NB4 (cell line): ENCODE measurements around the gene YTHDF2.

Experiments
- DNase-seq: peaks from one replicate; pipeline ENCODE4 v3.0.0; 2010; ENCODE audit warnings: low read depth
- H3K4me3 ChIP-seq: one replicate; pipeline ENCODE4 v1.5.1; 2011; ENCODE audit warnings: mild to moderate bottlenecking, low read depth, low read length, moderate library complexity
- MYC ChIP-seq: IDR thresholded peaks from 2 replicates; pipeline ENCODE4 v1.6.1; 2011; ENCODE audit warnings: low read depth, low read length
- POLR2A ChIP-seq: IDR thresholded peaks from 2 replicates; pipeline ENCODE4 v1.6.1; 2011; ENCODE audit warnings: mild to moderate bottlenecking; ENCODE audit not compliant: insufficient read length; ENCODE audit errors: extremely low read depth
- TF ChIP-seq, protein P1 (sequence below): IDR thresholded peaks from 2 replicates; pipeline ENCODE4 v1.6.1; 2011; ENCODE audit warnings: low read depth, low read length
- TF ChIP-seq, protein P2 (sequence below): IDR thresholded peaks from one replicate; pipeline ENCODE4 v1.5.1; 2012; ENCODE audit warnings: low read depth, low read length

Gene YTHDF2

DNA sequence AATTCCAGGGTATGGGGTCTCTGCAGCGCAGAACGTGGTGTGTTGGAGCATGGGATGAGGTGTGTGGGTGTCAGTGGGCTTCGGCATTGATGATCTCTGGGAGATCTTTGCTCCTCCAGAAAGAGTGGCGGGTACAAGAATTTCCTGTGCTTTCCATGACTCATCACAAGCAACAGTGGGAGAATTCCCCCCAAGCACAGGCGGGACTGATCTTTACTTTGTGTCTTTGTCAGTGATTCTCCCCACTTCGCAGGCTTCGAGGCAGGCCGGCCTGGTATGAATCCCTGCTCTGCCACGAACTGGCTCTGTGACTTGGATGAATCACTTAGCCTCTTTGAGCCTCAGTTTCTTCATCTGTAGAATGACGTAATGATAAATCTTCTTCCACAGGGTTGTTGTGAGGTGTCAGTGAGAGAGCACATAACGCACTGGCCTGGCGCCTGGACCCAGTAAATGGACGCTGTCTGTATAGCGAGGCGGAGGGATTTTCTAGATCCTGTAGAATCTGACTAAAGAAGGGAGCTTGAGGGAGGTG, 77.3 kb downstream of the YTHDF2 start:
- DNase-seq, result no peak
- H3K4me3 ChIP-seq, result no peak overlapping the region
- TF ChIP-seq POLR2A, result no peak
- no peak for TF ChIP-seq MYC
- TF ChIP-seq, protein P1, sequence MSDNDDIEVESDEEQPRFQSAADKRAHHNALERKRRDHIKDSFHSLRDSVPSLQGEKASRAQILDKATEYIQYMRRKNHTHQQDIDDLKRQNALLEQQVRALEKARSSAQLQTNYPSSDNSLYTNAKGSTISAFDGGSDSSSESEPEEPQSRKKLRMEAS, result no peak
- TF ChIP-seq, protein P2, sequence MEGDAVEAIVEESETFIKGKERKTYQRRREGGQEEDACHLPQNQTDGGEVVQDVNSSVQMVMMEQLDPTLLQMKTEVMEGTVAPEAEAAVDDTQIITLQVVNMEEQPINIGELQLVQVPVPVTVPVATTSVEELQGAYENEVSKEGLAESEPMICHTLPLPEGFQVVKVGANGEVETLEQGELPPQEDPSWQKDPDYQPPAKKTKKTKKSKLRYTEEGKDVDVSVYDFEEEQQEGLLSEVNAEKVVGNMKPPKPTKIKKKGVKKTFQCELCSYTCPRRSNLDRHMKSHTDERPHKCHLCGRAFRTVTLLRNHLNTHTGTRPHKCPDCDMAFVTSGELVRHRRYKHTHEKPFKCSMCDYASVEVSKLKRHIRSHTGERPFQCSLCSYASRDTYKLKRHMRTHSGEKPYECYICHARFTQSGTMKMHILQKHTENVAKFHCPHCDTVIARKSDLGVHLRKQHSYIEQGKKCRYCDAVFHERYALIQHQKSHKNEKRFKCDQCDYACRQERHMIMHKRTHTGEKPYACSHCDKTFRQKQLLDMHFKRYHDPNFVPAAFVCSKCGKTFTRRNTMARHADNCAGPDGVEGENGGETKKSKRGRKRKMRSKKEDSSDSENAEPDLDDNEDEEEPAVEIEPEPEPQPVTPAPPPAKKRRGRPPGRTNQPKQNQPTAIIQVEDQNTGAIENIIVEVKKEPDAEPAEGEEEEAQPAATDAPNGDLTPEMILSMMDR, result no peak

- H3K4me3 ChIP-seq, result no peak overlapping the region
- TF ChIP-seq MYC, result no peak
- TF ChIP-seq, protein P2, result no peak
- TF ChIP-seq, protein P1, result no peak
- TF ChIP-seq POLR2A, result no peak
- DNase-seq, result peak; percentile 26
These were observed 78.9 kb downstream of the YTHDF2 start for GRCh38 chr1:28815533-28816185.

GRCh38 chr1:28817133-28817532, 80.4 kb downstream of the YTHDF2 start:
- TF ChIP-seq, protein P2, result no peak
- no peak overlapping the region for H3K4me3 ChIP-seq
- no peak for DNase-seq

DNA sequence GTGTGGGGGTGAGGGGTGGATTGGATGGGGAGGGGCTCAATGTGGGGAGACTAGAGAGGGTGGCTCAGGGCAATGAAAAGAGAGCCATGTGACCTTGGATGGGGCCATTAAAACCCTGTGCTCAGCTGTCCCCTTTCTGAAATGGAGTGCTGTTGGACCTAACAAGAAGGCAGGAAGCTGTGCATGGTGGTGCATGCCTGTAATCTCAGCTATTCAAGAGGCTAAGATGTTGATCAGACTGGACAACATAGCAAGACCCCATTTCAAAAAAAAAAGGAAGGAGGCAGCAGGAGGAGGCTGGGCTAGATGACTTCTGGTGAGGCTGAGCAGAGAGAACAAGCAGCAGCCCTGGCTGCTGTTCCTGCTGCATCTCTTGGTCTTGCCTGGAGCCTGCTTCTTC, 82.3 kb downstream of the YTHDF2 start:
- no peak overlapping the region for H3K4me3 ChIP-seq
- TF ChIP-seq MYC (no peak), POLR2A (no peak)
- TF ChIP-seq, protein P2, result no peak
- TF ChIP-seq, protein P1, result no peak
- DNase-seq, result no peak
